Measurements from ENCODE around the gene GMCL1. TPM values are rescaled to one million over a fixed set of nuclear protein-coding genes. Genes with fewer than 3 reads are reported as not detected.

The GMCL1 gene
- total RNA-seq (2014; rRNA removed) (12.7 TPM in 2 replicates), Bru-seq, nascent RNA (percentile 80 among the genes with signal in this experiment), BruChase-seq, experiment 1, labeled RNA remaining after a 6-hour chase (percentile 77 among the genes with signal in this experiment), BruChase-seq, experiment 2, labeled RNA remaining after a 2-hour chase (percentile 80 among the genes with signal in this experiment)
- long read RNA-seq, full-length matches to known transcripts, result 138 of 170 reads
- long read RNA-seq, partial matches to known transcripts, result 10 of 170 reads
- long read RNA-seq, other reads (novel, unspliced or antisense), result 22 of 170 reads

GRCh38 chr2:69829256-69830044 is at the start of gene GMCL1:
Gene GMCL1, plus strand, starts transcription at chr2:69829660. Its CDS starts 233 bp downstream, at chr2:69829893.
- CTCF ChIA-PET, result no interaction called here
- peak within 1 kb of the TSS; percentile 91 for H2AFZ ChIP-seq (ENCODE audit: low read length)

GRCh38 chr2:69780921-69781320 is 48.5 kb upstream of the GMCL1 start:
- no peak overlapping the region for H3K27ac ChIP-seq (ENCODE audit: low read length)

More at GRCh38 chr2:69829256-69830044, at the start of gene GMCL1:
- H3K9ac ChIP-seq (ENCODE audit: low read length), result peak within 1 kb of the TSS; percentile 77
- H3K4me1 ChIP-seq (ENCODE audit: insufficient read depth, low read length), result peaks cover 28% of the 10 kb centered on the region
- H3K4me3 ChIP-seq (ENCODE audit: low read length), result peak within 1 kb of the TSS; percentile 94
- H3K79me2 ChIP-seq (ENCODE audit: low read length), result peaks cover 49% of the 10 kb centered on the region
- no peak for TF ChIP-seq EZH2phosphoT487 (IDR thresholded peaks at IDR 0.05; ENCODE audit: borderline replicate concordance, low read length)
- no peak for TF ChIP-seq CTCF (conservative IDR thresholded peaks at IDR 0.05; ENCODE audit: low read depth, low read length)
- TF ChIP-seq EZH2 (IDR thresholded peaks at IDR 0.05; ENCODE audit: low read length, unreplicated experiment), result no peak
- POLR2A ChIA-PET (ENCODE audit: unreplicated experiment), result no interaction called here
- H3K36me3 ChIP-seq (ENCODE audit: low read depth, low read length), result no peaks in the 10 kb centered on the region
- no peaks in the 10 kb centered on the region for H3F3A ChIP-seq (ENCODE audit: low read length, unreplicated experiment)
- ATAC-seq, result peak; percentile 94
- no peaks in the 10 kb centered on the region for H3K9me2 ChIP-seq (replicated peaks; ENCODE audit: low read length)
- intact Hi-C loops (cut with micrococcal nuclease), result no loop called here
- no peaks in the 10 kb centered on the region for H3K27me3 ChIP-seq (ENCODE audit: low read length)
- H4K20me1 ChIP-seq (ENCODE audit: low read length), result no peaks in the 10 kb centered on the region
- peak within 1 kb of the TSS; percentile 65 for H3K27ac ChIP-seq (ENCODE audit: low read length)
- DNase-seq, result peak; percentile 98
- H3K4me2 ChIP-seq (ENCODE audit: low read length), result peak within 1 kb of the TSS; percentile 82
- no peaks in the 10 kb centered on the region for H3K9me3 ChIP-seq (ENCODE audit: low read length)
- BruUV-seq (replicated peaks), result TSS peak; percentile 27

More at GRCh38 chr2:69780921-69781320, 48.5 kb upstream of the GMCL1 start:
- H3K4me3 ChIP-seq (ENCODE audit: low read length), result no peak overlapping the region
- ATAC-seq (no peak), DNase-seq (no peak)
- no peaks in the 10 kb centered on the region; the same call in 1 of the 2 replicates for H3K36me3 ChIP-seq (ENCODE audit: low read depth, low read length)
- H3K4me1 ChIP-seq (ENCODE audit: insufficient read depth, low read length), result peaks cover 26% of the 10 kb centered on the region
- intact Hi-C loops (cut with micrococcal nuclease), result no loop called here
- H2AFZ ChIP-seq (ENCODE audit: low read length), result no peak overlapping the region
- H3F3A ChIP-seq (ENCODE audit: low read length, unreplicated experiment), result peaks cover 4% of the 10 kb centered on the region
- H3K9me3 ChIP-seq (ENCODE audit: low read length), result no peaks in the 10 kb centered on the region
- H3K4me2 ChIP-seq (ENCODE audit: low read length), result no peak overlapping the region
- H3K9ac ChIP-seq (ENCODE audit: low read length), result no peak overlapping the region
- no peaks in the 10 kb centered on the region for H3K79me2 ChIP-seq (ENCODE audit: low read length)
- no TSS peak for BruUV-seq (replicated peaks)
- TF ChIP-seq EZH2phosphoT487 (IDR thresholded peaks at IDR 0.05; ENCODE audit: borderline replicate concordance, low read length) (no peak), CTCF (conservative IDR thresholded peaks at IDR 0.05; ENCODE audit: low read depth, low read length) (no peak), EZH2 (IDR thresholded peaks at IDR 0.05; ENCODE audit: low read length, unreplicated experiment) (no peak)
- POLR2A ChIA-PET (ENCODE audit: unreplicated experiment), result interaction anchor here (0.8 kb wide), 1 partner anchor 313 kb away, joined by 4 read pairs; no protein-coding TSS in a partner anchor
- no peaks in the 10 kb centered on the region for H4K20me1 ChIP-seq (ENCODE audit: low read length)
- H3K9me2 ChIP-seq (replicated peaks; ENCODE audit: low read length), result no peaks in the 10 kb centered on the region
- CTCF ChIA-PET, result interaction anchor here (1.5 kb wide), 1 partner anchor 56 kb away, joined by 6 read pairs; no protein-coding TSS in a partner anchor
- no peaks in the 10 kb centered on the region for H3K27me3 ChIP-seq (ENCODE audit: low read length)
